GM19397 (cell line): ENCODE results near the gene THBS3.
"Not testable (repeated sequence)": the region's sequence is repeated elsewhere in the genome, so short reads cannot be mapped to it uniquely, and the experiment has no call there.

Source experiments
- ATAC-seq: cut with Tn5 transposase; IDR thresholded peaks from one replicate; pipeline ENCODE4 v1.9.1; 2021; ENCODE audit warnings: mild to moderate bottlenecking, moderate library complexity; ENCODE audit not compliant: unreplicated experiment

Gene THBS3

GRCh38 chr1:155160128-155160527, 47.6 kb downstream of the THBS3 start:
- ATAC-seq = no peak

GRCh38 chr1:155158991-155159390, 48.7 kb downstream of the THBS3 start:
- ATAC-seq = no peak

- not testable (repeated sequence) for ATAC-seq
These were observed 51.6 kb downstream of the THBS3 start for GRCh38 chr1:155155996-155156643.
